Common myeloid progenitor, CD34-positive (primary cell): ENCODE results near the gene RNF215.

Experiments
- CTCF ChIA-PET: fragments of 350-600 bp; sonication (Branson Sonifier 250); formaldehyde crosslinking; loops from one replicate; lab custom pipeline; 2021; ENCODE audit warnings: antibody characterized with exemption; lab: Charles Lee
- POLR2A ChIA-PET: fragments of 350-600 bp; sonication (Branson Sonifier 250); formaldehyde crosslinking; loops from one replicate; lab custom pipeline; 2021; ENCODE audit warnings: antibody characterized with exemption; lab: Charles Lee
- DNase-seq, 3 donors: peaks; one replicate each; pipeline versions ENCODE4 v3.0.0 to v3.0.0-alpha.2; 2013
- H3K27ac ChIP-seq, 2 experiments: 1 replicate in 1 of 2; 2 replicates in 1 of 2; pipeline ENCODE4 v1.7.0; 2013; ENCODE audit warnings: inconsistent platforms in 2 of 2, low read length in 2 of 2, mild to moderate bottlenecking in 2 of 2, low read depth in 1 of 2, moderate library complexity in 1 of 2; ENCODE audit not compliant: severe bottlenecking in 2 of 2, insufficient read depth in 1 of 2, poor library complexity in 1 of 2
- H3K27me3 ChIP-seq, 5 experiments: replicated peaks in 2 of 5; 1 replicate in 3 of 5; 2 replicates in 2 of 5; pipeline versions ENCODE4 v1.6.1 to v1.7.0; 2013; ENCODE audit warnings: low read length in 4 of 5, mild to moderate bottlenecking in 2 of 5, moderate library complexity in 2 of 5, inconsistent platforms in 1 of 5; ENCODE audit not compliant: insufficient read depth in 5 of 5, control insufficient read depth in 4 of 5
- H3K36me3 ChIP-seq, 4 experiments: 1 replicate in 2 of 4; 2 replicates in 2 of 4; pipeline versions ENCODE4 v1.6.1 to v1.7.0; 2013; ENCODE audit warnings: low read length in 3 of 4, control low read depth in 1 of 4, mild to moderate bottlenecking in 1 of 4; ENCODE audit not compliant: control insufficient read depth in 4 of 4, insufficient read depth in 4 of 4
- H3K4me1 ChIP-seq, 4 experiments: 1 replicate in 3 of 4; 2 replicates in 1 of 4; pipeline versions ENCODE4 v1.6.1 to v1.7.1; 2013; ENCODE audit warnings: low read length in 3 of 4, mild to moderate bottlenecking in 3 of 4, control low read depth in 1 of 4, inconsistent platforms in 1 of 4, moderate library complexity in 1 of 4; ENCODE audit not compliant: control insufficient read depth in 4 of 4, insufficient read depth in 4 of 4; ENCODE audit errors: control extremely low read depth in 1 of 4
- H3K4me3 ChIP-seq, 7 experiments: 1 replicate in 4 of 7; 2 replicates in 3 of 7; pipeline versions ENCODE4 v1.5.1 to v1.7.0; 2013; ENCODE audit warnings: mild to moderate bottlenecking in 7 of 7, low read length in 6 of 7, moderate library complexity in 6 of 7, inconsistent platforms in 2 of 7, low read depth in 2 of 7, control low read depth in 1 of 7; ENCODE audit not compliant: insufficient read depth in 4 of 7, control insufficient read depth in 1 of 7; ENCODE audit errors: extremely low read depth in 1 of 7
- H3K9me3 ChIP-seq, 5 experiments: 1 replicate in 4 of 5; 2 replicates in 1 of 5; pipeline versions ENCODE4 v1.6.1 to v1.7.1; 2013; ENCODE audit warnings: low read length in 4 of 5, mild to moderate bottlenecking in 2 of 5, inconsistent platforms in 1 of 5, low read depth in 1 of 5, moderate library complexity in 1 of 5; ENCODE audit not compliant: control insufficient read depth in 4 of 5, insufficient read depth in 2 of 5; ENCODE audit errors: control extremely low read depth in 1 of 5
- WGBS: methylation state at CpG from one replicate; pipeline ENCODE4 v1.1.5; 2013; ENCODE audit not compliant: insufficient coverage; 5-methylcytosine and 5-hydroxymethylcytosine counted together

RNF215 gene

DNA sequence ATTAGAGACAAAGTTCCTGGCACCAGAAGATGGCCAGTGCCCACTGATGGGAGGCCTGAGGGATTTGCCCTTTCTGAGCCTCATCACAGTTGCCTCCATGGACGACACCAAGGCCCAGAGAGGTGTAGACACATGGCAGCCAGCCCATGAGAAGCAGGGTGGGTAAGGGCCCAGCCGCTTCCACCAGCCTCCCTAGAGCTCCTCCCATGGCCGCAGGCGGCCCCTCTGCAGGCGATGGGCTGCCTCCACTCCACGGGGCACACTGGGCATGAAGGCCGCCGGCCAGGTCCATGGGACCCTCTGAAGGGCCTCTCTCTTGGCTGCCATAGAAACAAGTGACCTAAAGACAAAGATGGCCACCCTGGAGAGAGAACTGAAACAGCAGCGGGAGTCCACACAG is 15.9 kb downstream of the RNF215 start:
- peaks cover 0 to 5% (median under 1%) of the 10 kb centered on the region in 4 experiments for H3K4me1 ChIP-seq
- no peak overlapping the region for H3K27ac ChIP-seq
- ChIA-PET CTCF (no interaction called here), POLR2A (no interaction called here)
- 98% methylated on average over 8 of the region's 9 CpGs for WGBS
- H3K27me3 ChIP-seq: no peaks in the 10 kb centered on the region
- H3K4me3 ChIP-seq: no peak overlapping the region
- H3K9me3 ChIP-seq: no peaks in the 10 kb centered on the region
- peaks cover 0 to 5% (median 0%) of the 10 kb centered on the region in 4 experiments for H3K36me3 ChIP-seq
- DNase-seq: no peak

DNA sequence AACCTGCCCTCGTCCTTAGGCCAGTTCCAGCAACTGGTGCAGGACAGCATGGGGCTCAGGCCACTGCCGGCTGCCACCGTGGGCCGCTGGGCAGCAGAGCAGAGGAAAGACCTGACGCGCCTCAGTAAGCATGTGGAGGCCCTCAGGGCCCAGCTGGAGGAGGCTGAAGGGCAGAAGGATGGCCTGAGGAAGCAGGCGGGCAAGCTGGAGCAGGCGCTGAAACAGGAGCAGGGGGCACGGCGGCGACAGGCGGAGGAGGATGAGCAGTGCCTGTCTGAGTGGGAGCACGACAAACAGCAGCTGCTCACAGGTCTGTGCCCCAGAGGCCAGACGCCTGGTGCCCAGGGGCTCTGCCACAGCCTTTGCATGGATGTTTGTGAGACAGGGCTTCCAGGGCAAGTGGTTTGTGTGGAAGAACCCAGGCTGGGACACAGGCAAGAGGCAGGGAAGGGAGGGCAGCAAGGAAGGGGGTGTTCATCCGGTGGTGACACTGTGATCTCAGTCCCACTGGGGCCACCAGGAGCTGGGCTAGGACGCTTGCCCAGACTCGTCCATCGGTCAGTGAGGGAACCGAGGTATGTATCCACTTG is 16.5 kb downstream of the RNF215 start:
- Histone ChIP-seq H3K27ac (no peak overlapping the region), H3K9me3 (no peaks in the 10 kb centered on the region), H3K4me1 (peaks cover 0 to 5% (median under 1%) of the 10 kb centered on the region in 4 experiments), H3K36me3 (peaks cover 0 to 5% (median 0%) of the 10 kb centered on the region in 4 experiments), H3K27me3 (no peaks in the 10 kb centered on the region), H3K4me3 (no peak overlapping the region)
- no peak for DNase-seq
- WGBS: 96% methylated on average over 14 of the region's 19 CpGs
- CTCF ChIA-PET: no interaction called here
- POLR2A ChIA-PET: no interaction called here

DNA sequence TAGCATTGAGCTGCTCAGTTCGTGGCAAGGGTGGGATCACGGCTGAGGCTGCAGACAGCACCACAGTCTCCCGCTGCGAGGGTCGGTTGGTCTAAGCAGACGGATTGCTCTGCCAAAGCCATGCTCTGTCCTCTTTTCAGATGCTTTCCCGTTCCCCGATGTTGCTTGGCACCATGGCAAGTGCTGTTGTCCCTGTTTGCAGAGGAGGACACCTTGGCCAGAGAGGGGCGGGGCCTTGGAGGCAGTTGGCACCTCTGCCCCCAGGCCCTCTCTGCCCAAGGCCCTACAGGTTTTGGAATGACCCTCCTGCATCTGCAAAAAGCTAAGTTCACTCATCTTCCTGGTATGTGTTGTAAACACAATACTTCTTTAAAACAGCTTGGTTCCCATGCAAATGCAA is 18.8 kb downstream of the RNF215 start:
- DNase-seq: no peak
- peaks cover 0 to 5% (median under 1%) of the 10 kb centered on the region in 4 experiments for H3K4me1 ChIP-seq
- ChIA-PET CTCF (interaction anchor here (1.6 to 1.7 kb wide), 2 partner anchors 9 to 80 kb away, joined by 6 to 8 read pairs; no protein-coding TSS in a partner anchor), POLR2A (interaction anchor here (0.6 kb wide), 1 partner anchor 12 kb away, joined by 3 read pairs; the partner anchor contains the start of genes CCDC157 and SF3A1)
- H3K36me3 ChIP-seq: no peaks in the 10 kb centered on the region
- H3K4me3 ChIP-seq: no peak overlapping the region
- H3K27me3 ChIP-seq: no peaks in the 10 kb centered on the region
- WGBS: 97% methylated on average over 8 of the region's 9 CpGs
- no peak overlapping the region for H3K27ac ChIP-seq
- no peaks in the 10 kb centered on the region for H3K9me3 ChIP-seq

DNA sequence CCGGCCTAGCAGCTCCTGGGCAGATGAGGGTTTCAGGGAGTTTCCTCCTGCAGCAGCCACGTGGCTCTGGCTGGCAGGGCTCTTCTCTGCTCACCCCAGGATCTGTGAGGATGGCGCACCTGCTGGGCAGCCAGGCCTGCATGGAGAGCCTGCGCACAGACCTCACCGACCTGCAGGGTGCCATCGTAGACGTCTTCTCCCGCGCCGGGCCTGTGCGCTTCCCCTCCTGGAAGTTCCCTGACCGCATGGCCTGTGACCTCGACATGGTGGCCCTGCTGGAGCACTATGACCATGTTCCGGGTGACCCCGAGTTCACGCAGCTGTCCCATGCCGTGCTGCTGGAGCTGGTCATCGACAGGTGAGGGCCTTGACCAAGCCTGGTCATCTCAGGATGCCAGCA is 21.3 kb downstream of the RNF215 start:
- no peak overlapping the region for H3K4me3 ChIP-seq
- ChIA-PET POLR2A (no interaction called here), CTCF (interaction anchor here (1.0 to 2.0 kb wide), 5 partner anchors 8 to 77 kb away, joined by 3 to 7 read pairs (median 3); no protein-coding TSS in a partner anchor)
- no peaks in the 10 kb centered on the region for H3K36me3 ChIP-seq
- no peak overlapping the region for H3K27ac ChIP-seq
- no peaks in the 10 kb centered on the region for H3K4me1 ChIP-seq
- DNase-seq: no peak
- 97% methylated on average over 17 of the region's 18 CpGs for WGBS
- no peaks in the 10 kb centered on the region for H3K27me3 ChIP-seq
- H3K9me3 ChIP-seq: no peaks in the 10 kb centered on the region

DNA sequence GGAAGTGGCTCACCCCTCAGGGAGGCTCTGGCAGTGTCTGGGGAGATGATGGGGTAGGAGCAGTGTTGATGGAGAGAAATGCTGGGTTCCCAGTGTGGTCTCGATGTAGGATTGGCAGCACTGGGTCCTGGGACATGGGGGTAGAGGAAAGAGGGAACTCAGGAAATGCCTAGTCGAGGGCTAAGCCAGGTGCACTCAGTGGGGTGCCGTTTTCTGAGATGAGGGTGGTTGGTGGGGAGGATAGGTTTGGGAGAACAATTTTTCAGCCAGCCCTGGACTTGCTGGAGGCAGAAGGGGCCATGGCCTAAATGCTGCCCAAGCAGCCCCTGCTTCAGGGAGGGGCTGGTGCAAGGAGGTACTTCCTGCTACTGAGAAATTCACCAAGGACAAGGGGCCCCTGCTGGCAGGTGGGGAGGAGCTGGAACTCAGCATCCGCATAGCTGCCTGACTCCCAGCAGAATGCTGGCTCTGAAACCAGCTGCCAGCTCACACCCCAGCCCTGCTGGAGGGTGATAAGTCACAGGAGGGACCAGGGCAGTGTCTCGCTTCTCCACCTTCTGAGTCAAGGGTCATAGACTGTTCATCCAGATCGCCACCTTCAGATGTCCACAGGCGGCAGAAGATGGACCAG is 24.4 kb downstream of the RNF215 start:
- H3K36me3 ChIP-seq: no peaks in the 10 kb centered on the region
- DNase-seq: no peak
- no peak overlapping the region for H3K4me3 ChIP-seq
- no peaks in the 10 kb centered on the region for H3K9me3 ChIP-seq
- H3K27me3 ChIP-seq: no peaks in the 10 kb centered on the region
- no peak overlapping the region for H3K27ac ChIP-seq
- H3K4me1 ChIP-seq: no peaks in the 10 kb centered on the region
- POLR2A ChIA-PET: no interaction called here
- CTCF ChIA-PET: no interaction called here
- WGBS: 80% methylated on average over 7 of the region's 7 CpGs

DNA sequence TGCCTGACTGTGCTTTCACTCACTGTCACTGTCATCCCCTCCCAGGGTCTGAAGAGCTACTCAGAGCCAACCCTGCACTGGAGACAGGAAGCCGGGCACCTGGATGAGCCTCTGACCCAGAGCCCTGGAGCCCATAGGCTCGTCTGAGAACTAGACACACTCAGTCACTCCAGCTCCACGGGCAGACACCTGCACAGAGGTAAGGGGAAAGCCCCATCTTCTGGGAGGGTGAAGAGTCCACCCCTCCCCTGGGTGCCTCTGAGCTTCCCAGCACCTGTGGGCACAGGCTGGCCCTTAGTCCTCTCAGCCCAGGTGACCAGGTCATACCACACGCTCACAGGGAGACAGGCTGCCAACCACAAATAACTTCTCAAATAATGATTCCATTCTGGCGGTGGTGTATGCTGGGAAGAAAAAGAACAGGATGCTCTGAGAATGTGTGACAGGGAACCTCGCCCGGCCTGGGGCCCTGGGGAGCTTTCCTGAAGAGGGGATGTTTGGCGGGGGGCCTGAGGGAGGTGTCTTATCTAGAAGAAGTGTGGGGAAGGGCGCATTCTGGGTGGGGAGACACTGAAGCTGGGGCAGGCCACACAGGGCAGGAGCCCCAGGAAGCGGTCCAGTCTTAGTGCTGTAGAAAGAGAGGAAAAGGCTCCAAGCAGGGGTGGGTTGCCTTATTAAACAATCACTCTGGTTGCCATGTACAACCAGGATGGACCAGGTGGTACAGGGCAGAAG is 25.1 kb downstream of the RNF215 start:
- Histone ChIP-seq H3K9me3 (no peaks in the 10 kb centered on the region), H3K4me1 (peaks cover 0 to 6% (median 4%) of the 10 kb centered on the region in 4 experiments), H3K36me3 (no peaks in the 10 kb centered on the region), H3K27me3 (no peaks in the 10 kb centered on the region), H3K27ac (no peak overlapping the region), H3K4me3 (no peak overlapping the region)
- DNase-seq: no peak
- 77% methylated on average over 5 of the region's 10 CpGs for WGBS
- ChIA-PET CTCF (no interaction called here), POLR2A (no interaction called here)

DNA sequence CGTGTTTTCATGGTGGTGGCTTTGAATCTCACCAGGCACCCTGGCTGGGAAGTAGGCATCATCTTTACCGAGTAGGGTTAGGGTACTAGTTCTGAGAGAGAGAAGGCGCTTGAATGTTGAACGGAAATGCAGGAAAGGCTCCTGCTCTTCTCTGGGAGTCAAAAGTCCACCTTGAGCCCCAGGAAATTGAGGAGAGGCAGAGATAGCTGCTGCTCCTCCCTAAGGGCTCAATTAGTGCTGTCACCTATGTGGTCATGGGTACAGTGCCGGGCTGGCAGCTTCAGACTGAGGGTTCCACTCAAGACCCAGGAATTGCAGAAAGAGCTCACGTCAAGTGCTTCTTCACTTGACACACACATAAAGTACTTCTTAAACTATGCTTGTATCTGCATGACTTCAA is 28.7 kb downstream of the RNF215 start:
- ChIA-PET CTCF (interaction anchor here (0.9 to 2.2 kb wide), 7 partner anchors 9 to 103 kb away, joined by 3 to 8 read pairs (median 5); partner anchors contain the start of gene RNF215), POLR2A (no interaction called here)
- Histone ChIP-seq H3K36me3 (peaks cover 0 to 9% (median 3%) of the 10 kb centered on the region in 4 experiments), H3K4me1 (peaks cover 0 to 26% (median 23%) of the 10 kb centered on the region in 4 experiments), H3K27ac (no peak overlapping the region), H3K9me3 (no peaks in the 10 kb centered on the region), H3K4me3 (no peak overlapping the region), H3K27me3 (no peaks in the 10 kb centered on the region)
- no peak for DNase-seq
- 98% methylated on average over 5 of the region's 6 CpGs for WGBS
